H1 (cell line): Measurements from ENCODE around the gene VTI1B. TPM values are rescaled to one million over a fixed set of nuclear protein-coding genes. Genes with fewer than 3 reads are reported as not detected.

ENCODE experiments used
- CTCF ChIA-PET: fragments of 300-600 bp; sonication (Branson Sonifier 250); formaldehyde crosslinking; loops from one replicate; lab custom pipeline; 2021; ENCODE audit not compliant: partially characterized antibody; lab: Charles Lee
- POLR2A ChIA-PET: fragments of 300-600 bp; sonication (Branson Sonifier 250); formaldehyde crosslinking; loops from one replicate; lab custom pipeline; 2021; ENCODE audit warnings: inconsistent platforms; ENCODE audit not compliant: partially characterized antibody; lab: Charles Lee
- DNase-seq, 2 experiments: peaks; one replicate each; pipeline versions ENCODE4 v3.0.0 to v3.0.0-alpha.2; 2010 to 2022; ENCODE audit warnings: low spot score in 2 of 2, low read depth in 1 of 2, mixed read lengths in 1 of 2
- FAIRE-seq: peaks from 2 replicates; lab custom pipeline; 2011; peaks lifted over from hg19 to GRCh38; lab: Jason Lieb, UNC
- H2AFZ ChIP-seq: 2 replicates; pipeline ENCODE4 v1.8.1; 2012; ENCODE audit warnings: low read length, inconsistent platforms
- H2AK5ac ChIP-seq: 2 replicates; pipeline ENCODE4 v1.6.1; 2013; ENCODE audit warnings: low read depth, low read length
- H2BK120ac ChIP-seq: replicated peaks from 2 replicates; pipeline ENCODE3; 2013; ENCODE audit warnings: low read depth, low read length, inconsistent platforms
- H2BK12ac ChIP-seq: 2 replicates; pipeline ENCODE4 v1.6.1; 2013; ENCODE audit warnings: low read depth, low read length
- H2BK15ac ChIP-seq: 2 replicates; pipeline ENCODE4 v1.6.1; 2013; ENCODE audit warnings: low read length
- H2BK20ac ChIP-seq: 2 replicates; pipeline ENCODE4 v1.6.1; 2013; ENCODE audit warnings: low read length
- H2BK5ac ChIP-seq: 2 replicates; pipeline ENCODE4 v1.6.1; 2013; ENCODE audit warnings: low read depth, low read length
- H3K14ac ChIP-seq: 2 replicates; pipeline ENCODE4 v1.6.1; 2013; ENCODE audit warnings: inconsistent platforms; ENCODE audit not compliant: insufficient read length
- H3K18ac ChIP-seq: 2 replicates; pipeline ENCODE4 v1.6.1; 2013; ENCODE audit warnings: low read length; ENCODE audit errors: extremely low read depth
- H3K23ac ChIP-seq: 2 replicates; pipeline ENCODE4 v1.6.1; 2013; ENCODE audit warnings: inconsistent platforms; ENCODE audit not compliant: insufficient read length
- H3K23me2 ChIP-seq: 2 replicates; pipeline ENCODE4 v1.6.1; 2013; ENCODE audit warnings: low read depth, low read length
- H3K27ac ChIP-seq: 2 replicates; pipeline ENCODE4 v1.6.1; 2011; ENCODE audit warnings: low read depth, low read length, inconsistent platforms
- H3K27me3 ChIP-seq, 4 experiments: replicated peaks in 1 of 4; 1 replicate in 1 of 4; 2 replicates in 3 of 4; pipeline versions ENCODE4 v1.6.1 to v1.8.1; 2011 to 2013; ENCODE audit warnings: low read length in 3 of 4, mild to moderate bottlenecking in 3 of 4, inconsistent platforms in 2 of 4, mixed read lengths in 2 of 4, moderate library complexity in 1 of 4; ENCODE audit not compliant: control insufficient read depth in 3 of 4, insufficient read depth in 3 of 4; ENCODE audit errors: extremely low read depth in 1 of 4
- H3K36me3 ChIP-seq, 4 experiments: 2 replicates each; pipeline versions ENCODE4 v1.6.1 to v1.8.1; 2011 to 2013; ENCODE audit warnings: mild to moderate bottlenecking in 4 of 4, low read length in 3 of 4, moderate library complexity in 2 of 4, control low read depth in 1 of 4, inconsistent platforms in 1 of 4; ENCODE audit not compliant: insufficient read depth in 4 of 4, control insufficient read depth in 2 of 4
- H3K4ac ChIP-seq: replicated peaks from 2 replicates; pipeline ENCODE3; 2013; ENCODE audit warnings: low read length, low read depth, mixed read lengths, inconsistent platforms; ENCODE audit not compliant: insufficient read length
- H3K4me1 ChIP-seq, 4 experiments: replicated peaks in 1 of 4; 1 replicate in 1 of 4; 2 replicates in 3 of 4; pipeline versions ENCODE4 v1.6.1 to v1.8.1; 2011 to 2013; ENCODE audit warnings: low read length in 3 of 4, inconsistent platforms in 2 of 4, mixed read lengths in 1 of 4; ENCODE audit not compliant: insufficient read depth in 4 of 4, control insufficient read depth in 3 of 4
- H3K4me2 ChIP-seq, 2 experiments: 2 replicates each; pipeline versions ENCODE4 v1.6.1 to v1.8.1; 2011 to 2013; ENCODE audit warnings: low read depth in 2 of 2, low read length in 2 of 2, control low read depth in 1 of 2, inconsistent platforms in 1 of 2, mild to moderate bottlenecking in 1 of 2; ENCODE audit not compliant: insufficient read depth in 1 of 2
- H3K4me3 ChIP-seq, 4 experiments: fragments of 200-600, 300-600 bp in 1 of 4; sonication (generic), shearing (Covaris generic), sonication (Bioruptor Twin) in 1 of 4; 2 replicates each; pipeline versions ENCODE4 v1.5.1 to v1.8.1; 2011 to 2016; ENCODE audit warnings: low read length in 4 of 4, low read depth in 3 of 4, control low read depth in 2 of 4, inconsistent platforms in 2 of 4, mild to moderate bottlenecking in 2 of 4, mixed read lengths in 1 of 4, moderate library complexity in 1 of 4; ENCODE audit not compliant: insufficient read depth in 2 of 4; ENCODE audit errors: extremely low read depth in 1 of 4
- H3K56ac ChIP-seq: replicated peaks from 2 replicates; pipeline ENCODE3; 2013; ENCODE audit warnings: low read depth, mild to moderate bottlenecking, mixed read lengths, low read length, inconsistent platforms; ENCODE audit not compliant: insufficient read length
- H3K79me1 ChIP-seq: 2 replicates; pipeline ENCODE4 v1.6.1; 2013; ENCODE audit warnings: low read depth, low read length, control low read depth
- H3K79me2 ChIP-seq, 2 experiments: 2 replicates each; pipeline versions ENCODE4 v1.6.1 to v1.8.1; 2012 to 2013; ENCODE audit warnings: low read length in 2 of 2, mild to moderate bottlenecking in 2 of 2, inconsistent platforms in 1 of 2; ENCODE audit not compliant: insufficient read depth in 2 of 2, control insufficient read depth in 1 of 2
- H3K9ac ChIP-seq, 4 experiments: replicated peaks in 1 of 4; 1 replicate in 1 of 4; 2 replicates in 3 of 4; pipeline versions ENCODE4 v1.6.1 to v1.8.1; 2011 to 2013; ENCODE audit warnings: low read depth in 3 of 4, low read length in 3 of 4, control low read depth in 2 of 4, mild to moderate bottlenecking in 2 of 4, moderate library complexity in 2 of 4, inconsistent platforms in 1 of 4; ENCODE audit errors: extremely low read depth in 1 of 4
- H3K9me3 ChIP-seq, 2 experiments: 2 replicates each; pipeline versions ENCODE4 v1.6.1 to v1.8.1; 2012 to 2013; ENCODE audit warnings: mild to moderate bottlenecking in 2 of 2, moderate library complexity in 2 of 2, control low read depth in 1 of 2, inconsistent platforms in 1 of 2, low read depth in 1 of 2, low read length in 1 of 2, mixed read lengths in 1 of 2; ENCODE audit not compliant: insufficient read depth in 2 of 2
- H4K20me1 ChIP-seq, 2 experiments: replicated peaks in 1 of 2; 2 replicates each; pipeline versions ENCODE3 to v1.8.1; 2011 to 2013; ENCODE audit warnings: inconsistent platforms in 2 of 2, low read length in 2 of 2, mild to moderate bottlenecking in 1 of 2; ENCODE audit not compliant: insufficient read depth in 2 of 2, control insufficient read depth in 1 of 2
- H4K5ac ChIP-seq: 2 replicates; pipeline ENCODE4 v1.6.1; 2013; ENCODE audit warnings: low read length, low read depth, mixed read lengths, inconsistent platforms; ENCODE audit not compliant: insufficient read length
- H4K8ac ChIP-seq: 2 replicates; pipeline ENCODE4 v1.8.0; 2013; ENCODE audit warnings: mild to moderate bottlenecking, moderate library complexity, low read length, inconsistent platforms; ENCODE audit not compliant: insufficient read depth; ENCODE audit errors: extremely low read depth
- H4K91ac ChIP-seq: replicated peaks from 2 replicates; pipeline ENCODE3; 2013; ENCODE audit warnings: low read length, mixed read lengths, inconsistent platforms; ENCODE audit not compliant: insufficient read length
- FOSL1 ChIP-seq: IDR thresholded peaks from 2 replicates; pipeline ENCODE4 v1.6.1; 2011; ENCODE audit warnings: mild to moderate bottlenecking, low read depth, low read length, moderate library complexity; ENCODE audit not compliant: insufficient read depth
- JUND ChIP-seq: IDR thresholded peaks from 2 replicates; pipeline ENCODE4 v1.6.1; 2011; ENCODE audit warnings: mild to moderate bottlenecking, improper control_type of control experiment, low read length
- RXRA ChIP-seq: IDR thresholded peaks from 2 replicates; pipeline ENCODE4 v1.6.1; 2011; ENCODE audit warnings: low read depth, mild to moderate bottlenecking, low read length, moderate library complexity; ENCODE audit not compliant: insufficient read depth
- SP1 ChIP-seq: IDR thresholded peaks from 2 replicates; pipeline ENCODE4 v1.6.1; 2011; ENCODE audit warnings: low read depth, low read length
- TEAD4 ChIP-seq: IDR thresholded peaks from 2 replicates; pipeline ENCODE4 v1.6.1; 2012; ENCODE audit warnings: low read depth, low read length, inconsistent platforms, mixed read lengths
- WGBS, 2 experiments: shearing (Covaris generic) in 1 of 2; methylation state at CpG; one replicate each; pipeline versions ENCODE4 v1.1.6 to v1.1.7; 2013 to 2015; ENCODE audit warnings: low lambda C conversion rate in 2 of 2, mixed read lengths in 2 of 2, inconsistent platforms in 1 of 2, low coverage in 1 of 2, missing lambda C conversion rate in 1 of 2; ENCODE audit not compliant: insufficient replicate concordance in 2 of 2, insufficient coverage in 1 of 2, insufficient read length in 1 of 2; ENCODE audit errors: extremely low coverage in 1 of 2, missing lambda C conversion rate in 1 of 2; 5-methylcytosine and 5-hydroxymethylcytosine counted together
- polyA plus RNA-seq, 7 experiments: library from polyadenylated mRNA; depleted of rRNA in 3 of 7; stranded (reverse) in 5 of 7; unstranded in 2 of 7; fragments of >200 nt in 5 of 7; fragments of 200-250 nt in 2 of 7; gene quantifications; 1 replicate in 5 of 7; 2 replicates in 1 of 7; 4 replicates in 1 of 7; pipeline versions ENCODE4 v1.2.1 to v1.2.3, GENCODE V29; 2011 to 2013; ENCODE audit warnings: missing spikeins in 2 of 7, mixed read lengths in 2 of 7
- total RNA-seq: library from RNA; stranded (reverse); fragmentation: NEBNext Ultra II Directional; extraction: Animal tissue kit (Norgen Biotek cat#: 25700); gene quantifications from 2 replicates; pipeline ENCODE4 v1.2.1, GENCODE V29; 2021

Gene VTI1B
- total and polyA plus RNA-seq, 2 of the 8 experiments (the other 6 are each of a cell fraction or from before 2014, with no cell fraction given): 28.1 to 98.7 TPM

- Histone ChIP-seq H3K4me3 (no peak overlapping the region), H3K27me3 (no peaks in the 10 kb centered on the region), H3K36me3 (peaks cover 43 to 77% (median 69%) of the 10 kb centered on the region in 4 experiments), H3K4me2 (no peak overlapping the region), H3K79me1 (peaks cover 13% of the 10 kb centered on the region; the same call in 1 of the 2 replicates), H3K4ac (no peak overlapping the region), H3K23me2 (0 out of 2 replicates have a peak, but pooled peaks cover 2% of the 10 kb centered on the region), H2BK20ac (no peak overlapping the region), H3K23ac (no peak overlapping the region), H3K4me1 (peaks cover 3 to 5% (median 4%) of the 10 kb centered on the region in 4 experiments; a peak in 4 of 7 replicates), H4K91ac (no peak overlapping the region), H2BK15ac (no peak overlapping the region), H4K8ac (no peak overlapping the region), H3K9ac (no peak overlapping the region), H3K27ac (no peak overlapping the region), H3K18ac (no peak overlapping the region), H3K14ac (no peak overlapping the region), H3K9me3 (no peaks in the 10 kb centered on the region), H2BK120ac (no peak overlapping the region), H2BK12ac (no peak overlapping the region), H2BK5ac (no peak overlapping the region), H4K20me1 (peaks cover 5 to 16% of the 10 kb centered on the region in 2 experiments), H4K5ac (no peak overlapping the region), H3K79me2 (peaks cover 12 to 64% of the 10 kb centered on the region in 2 experiments), H3K56ac (no peak overlapping the region), H2AK5ac (no peak overlapping the region), H2AFZ (no peak overlapping the region)
- TF ChIP-seq RXRA (no peak), TEAD4 (no peak), FOSL1 (no peak), JUND (no peak), SP1 (no peak)
- 86% methylated on average over 4 of the region's 4 CpGs; no CpG with 5 or more reads in 1 of the 2 experiments for WGBS, 2 experiments
- CTCF ChIA-PET: interaction anchor here (5.1 kb wide), 1 partner anchor 14 kb away, joined by 24 read pairs; no protein-coding TSS in a partner anchor
- POLR2A ChIA-PET: interaction anchor here (0.9 kb wide), 1 partner anchor 35 kb away, joined by 3 read pairs; no protein-coding TSS in a partner anchor
- DNase-seq: no peak
- FAIRE-seq: no peak
These were observed 15.6 kb upstream of the VTI1B start for GRCh38 chr14:67690011-67690410.
